MM.1S (cell line): Measurements from ENCODE around the gene GPR158.

Experiments used
- EZH2 ChIP-seq: fragments of 300-600 bp; sonication (generic); optimal IDR thresholded peaks from 2 replicates; pipeline ENCODE3; 2017; ENCODE audit warnings: low read depth, mild to moderate bottlenecking, antibody characterized with exemption, low read length, mixed read lengths
- TF ChIP-seq, protein P1 (sequence below): fragments of 300-600 bp; sonication (generic); IDR thresholded peaks from 2 replicates; pipeline ENCODE4 v1.5.1; 2016; ENCODE audit warnings: antibody characterized with exemption, low read length, mixed read lengths

GRCh38 chr10:25130906-25131305 is 43.9 kb upstream of the GPR158 start:
- TF ChIP-seq, protein P1, sequence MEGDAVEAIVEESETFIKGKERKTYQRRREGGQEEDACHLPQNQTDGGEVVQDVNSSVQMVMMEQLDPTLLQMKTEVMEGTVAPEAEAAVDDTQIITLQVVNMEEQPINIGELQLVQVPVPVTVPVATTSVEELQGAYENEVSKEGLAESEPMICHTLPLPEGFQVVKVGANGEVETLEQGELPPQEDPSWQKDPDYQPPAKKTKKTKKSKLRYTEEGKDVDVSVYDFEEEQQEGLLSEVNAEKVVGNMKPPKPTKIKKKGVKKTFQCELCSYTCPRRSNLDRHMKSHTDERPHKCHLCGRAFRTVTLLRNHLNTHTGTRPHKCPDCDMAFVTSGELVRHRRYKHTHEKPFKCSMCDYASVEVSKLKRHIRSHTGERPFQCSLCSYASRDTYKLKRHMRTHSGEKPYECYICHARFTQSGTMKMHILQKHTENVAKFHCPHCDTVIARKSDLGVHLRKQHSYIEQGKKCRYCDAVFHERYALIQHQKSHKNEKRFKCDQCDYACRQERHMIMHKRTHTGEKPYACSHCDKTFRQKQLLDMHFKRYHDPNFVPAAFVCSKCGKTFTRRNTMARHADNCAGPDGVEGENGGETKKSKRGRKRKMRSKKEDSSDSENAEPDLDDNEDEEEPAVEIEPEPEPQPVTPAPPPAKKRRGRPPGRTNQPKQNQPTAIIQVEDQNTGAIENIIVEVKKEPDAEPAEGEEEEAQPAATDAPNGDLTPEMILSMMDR = no peak
- TF ChIP-seq EZH2 = no peak
